HFF-Myc (cell line): ENCODE measurements around the gene FIGN.

Source experiments
- DNase-seq: peaks from one replicate; pipeline ENCODE4 v3.0.0-alpha.2; 2011; ENCODE audit warnings: low read depth; ENCODE audit errors: extremely low read depth
- H3K4me3 ChIP-seq: replicated peaks from 2 replicates; pipeline ENCODE4 v1.5.1; 2011; ENCODE audit warnings: low read depth, mild to moderate bottlenecking, control low read depth, low read length
- TF ChIP-seq, protein P1 (sequence below): IDR thresholded peaks from 2 replicates; pipeline ENCODE4 v1.5.1; 2012; ENCODE audit warnings: mild to moderate bottlenecking, low read depth, low read length, control low read depth; ENCODE audit errors: missing control alignments

FIGN gene

DNA sequence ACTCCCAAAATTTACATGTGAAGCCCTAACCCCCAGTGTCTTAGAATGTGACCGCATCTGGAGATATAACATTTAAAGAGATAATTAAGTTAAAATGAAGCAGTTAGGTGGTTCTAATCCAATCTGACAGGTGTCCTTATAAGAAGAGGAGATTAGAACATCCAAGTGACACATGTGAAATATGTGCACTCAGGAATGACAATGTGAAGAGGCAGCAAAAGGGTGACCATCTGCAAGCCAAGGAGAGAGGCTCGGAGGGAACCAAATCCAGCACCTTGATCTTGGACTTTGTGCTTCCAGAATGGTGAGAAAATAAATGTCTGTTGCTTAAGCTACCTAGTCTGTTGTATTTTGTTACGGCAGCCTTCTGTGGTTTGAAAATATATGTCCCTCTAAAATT lies 165.4 kb downstream of the FIGN start:
- TF ChIP-seq, protein P1, sequence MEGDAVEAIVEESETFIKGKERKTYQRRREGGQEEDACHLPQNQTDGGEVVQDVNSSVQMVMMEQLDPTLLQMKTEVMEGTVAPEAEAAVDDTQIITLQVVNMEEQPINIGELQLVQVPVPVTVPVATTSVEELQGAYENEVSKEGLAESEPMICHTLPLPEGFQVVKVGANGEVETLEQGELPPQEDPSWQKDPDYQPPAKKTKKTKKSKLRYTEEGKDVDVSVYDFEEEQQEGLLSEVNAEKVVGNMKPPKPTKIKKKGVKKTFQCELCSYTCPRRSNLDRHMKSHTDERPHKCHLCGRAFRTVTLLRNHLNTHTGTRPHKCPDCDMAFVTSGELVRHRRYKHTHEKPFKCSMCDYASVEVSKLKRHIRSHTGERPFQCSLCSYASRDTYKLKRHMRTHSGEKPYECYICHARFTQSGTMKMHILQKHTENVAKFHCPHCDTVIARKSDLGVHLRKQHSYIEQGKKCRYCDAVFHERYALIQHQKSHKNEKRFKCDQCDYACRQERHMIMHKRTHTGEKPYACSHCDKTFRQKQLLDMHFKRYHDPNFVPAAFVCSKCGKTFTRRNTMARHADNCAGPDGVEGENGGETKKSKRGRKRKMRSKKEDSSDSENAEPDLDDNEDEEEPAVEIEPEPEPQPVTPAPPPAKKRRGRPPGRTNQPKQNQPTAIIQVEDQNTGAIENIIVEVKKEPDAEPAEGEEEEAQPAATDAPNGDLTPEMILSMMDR, result no peak
- no peak overlapping the region for H3K4me3 ChIP-seq
- no peak for DNase-seq

DNA sequence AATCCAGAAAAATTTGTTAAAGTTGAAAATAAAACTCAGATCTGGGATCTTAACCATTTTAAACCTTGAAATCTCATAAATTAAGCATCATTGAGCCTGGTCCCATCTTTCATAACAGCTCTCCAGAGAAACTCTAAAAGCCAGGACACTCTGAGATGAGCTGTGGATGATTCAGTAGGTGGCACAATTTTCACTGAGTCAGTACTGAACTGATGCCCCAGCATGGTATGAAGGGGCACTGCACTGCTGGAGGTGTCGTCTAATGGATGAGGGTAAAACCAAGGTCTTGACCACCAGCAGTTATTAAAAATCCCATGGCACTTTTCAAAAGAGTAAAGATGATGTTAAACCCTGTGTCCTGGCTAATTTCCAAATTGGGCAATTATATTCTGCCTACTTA lies 170.6 kb downstream of the FIGN start:
- no peak for DNase-seq

DNA sequence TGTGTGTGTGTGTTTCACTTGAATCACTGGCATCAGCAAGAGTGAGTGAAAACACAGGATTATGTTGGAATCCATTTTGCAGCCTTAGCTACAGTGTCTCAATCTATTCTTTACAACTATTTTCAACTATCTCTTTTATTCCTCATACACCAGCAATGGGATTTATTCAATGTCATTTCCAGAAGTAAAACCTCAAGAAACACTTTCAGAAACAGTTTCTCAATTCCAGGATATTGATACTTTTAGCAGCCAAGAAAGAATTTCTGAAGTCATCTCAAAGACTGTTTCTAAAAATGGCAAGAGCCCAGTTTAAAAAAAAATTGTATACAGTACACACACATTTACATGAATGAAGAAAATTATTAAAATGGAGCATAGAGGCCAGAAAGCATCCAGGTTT lies 171.6 kb downstream of the FIGN start:
- no peak overlapping the region for H3K4me3 ChIP-seq
- TF ChIP-seq, protein P1, result no peak
- no peak for DNase-seq

More for the DNA sequence above, 170.6 kb downstream of the FIGN start:
- no peak overlapping the region for H3K4me3 ChIP-seq
- TF ChIP-seq, protein P1, result no peak

DNA sequence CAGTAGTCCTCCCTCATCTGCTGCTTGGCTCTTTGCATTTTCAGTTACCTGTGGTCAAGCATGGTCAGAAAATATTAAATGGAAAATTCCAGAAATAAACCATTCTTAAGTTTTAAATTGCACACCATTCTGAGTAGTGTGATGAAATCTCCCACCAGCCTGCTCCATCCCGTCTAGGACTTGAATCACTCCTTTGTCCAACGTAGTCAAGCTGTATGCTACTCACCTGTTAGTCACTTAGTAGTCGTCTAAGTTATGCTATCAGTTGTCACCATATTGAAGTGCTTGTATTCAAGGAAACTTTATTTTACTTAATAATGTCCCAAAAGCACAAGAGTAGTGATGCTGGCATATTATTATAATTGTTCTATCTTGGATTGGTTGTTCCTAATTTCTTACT lies 172.5 kb downstream of the FIGN start:
- no peak overlapping the region for H3K4me3 ChIP-seq
- no peak for DNase-seq
- TF ChIP-seq, protein P1, result no peak

DNA sequence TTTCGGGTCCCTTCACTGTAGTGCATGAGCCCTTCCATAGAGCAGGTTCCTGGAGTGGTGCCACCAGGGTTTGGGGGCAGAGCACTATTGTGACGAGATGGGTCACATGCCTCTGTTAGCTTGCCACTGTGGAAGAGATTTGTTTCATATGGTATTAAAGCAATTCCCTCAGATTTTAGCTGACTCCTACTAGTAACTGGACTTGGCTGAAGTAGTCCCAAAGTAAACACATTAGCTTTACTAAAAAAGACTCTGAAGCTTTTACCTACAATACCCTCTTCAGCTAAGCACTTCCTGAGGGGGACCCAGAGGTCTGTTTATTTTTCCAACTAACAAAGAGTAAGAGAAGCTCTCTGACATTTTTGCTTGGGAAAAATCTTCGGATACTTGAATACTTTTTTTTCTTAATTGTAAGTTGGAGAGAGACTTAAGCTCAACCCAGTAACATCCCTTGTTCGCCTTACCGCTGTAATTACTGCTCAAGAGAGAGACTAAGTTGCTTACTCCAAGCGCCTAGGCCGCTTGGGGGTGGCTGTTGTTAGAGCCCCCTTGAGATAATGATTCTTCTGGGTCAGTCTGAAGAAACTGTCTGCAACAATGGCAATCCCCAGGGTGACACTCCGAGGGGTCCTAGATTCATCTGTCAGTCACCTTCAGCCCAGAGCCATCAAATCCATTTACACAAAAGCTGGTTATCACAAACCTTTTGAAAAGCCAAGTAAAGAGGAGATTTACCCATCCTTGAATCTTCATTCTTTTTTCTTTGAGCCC lies 177.4 kb downstream of the FIGN start:
- no peak overlapping the region for H3K4me3 ChIP-seq
- TF ChIP-seq, protein P1, result no peak
- no peak for DNase-seq

DNA sequence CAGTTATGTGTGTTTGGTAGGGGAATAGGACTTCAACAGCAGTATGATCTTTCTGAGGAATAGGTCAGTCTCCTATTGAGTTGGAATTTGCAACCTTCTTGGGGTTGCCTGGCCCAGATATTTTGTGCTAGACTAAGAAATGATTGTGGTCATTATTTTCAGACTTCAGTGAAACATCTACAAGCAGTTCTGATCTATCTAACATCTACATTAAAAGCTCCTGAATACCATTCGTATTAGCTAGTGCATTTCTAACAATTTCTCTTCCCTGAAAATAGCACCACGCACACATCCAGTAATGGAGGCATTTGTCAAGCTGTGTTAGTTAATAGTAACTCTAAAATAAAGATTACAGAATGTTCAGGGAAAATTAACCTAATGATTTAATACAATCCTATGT lies 179.3 kb downstream of the FIGN start:
- no peak for DNase-seq
- H3K4me3 ChIP-seq, result no peak overlapping the region
- TF ChIP-seq, protein P1, result no peak

DNA sequence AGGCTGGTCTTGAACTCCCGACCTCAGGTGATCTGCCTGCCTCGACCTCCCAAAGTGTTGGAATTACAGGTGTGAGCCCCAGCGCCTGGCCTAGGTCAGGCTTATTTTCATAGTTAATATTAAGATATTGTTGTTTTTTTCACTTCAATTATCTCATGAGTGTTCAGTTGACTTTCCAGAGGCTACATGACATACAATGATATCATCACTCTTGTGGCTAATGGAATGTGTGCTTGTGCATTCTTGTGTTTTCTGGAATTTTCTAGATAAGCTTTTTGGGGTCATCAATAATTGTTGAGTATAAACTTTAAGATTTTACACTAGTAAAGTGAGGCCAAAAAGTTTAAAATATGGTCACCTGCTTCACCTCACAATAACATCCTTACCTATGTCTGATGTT lies 180.9 kb downstream of the FIGN start:
- TF ChIP-seq, protein P1, result no peak
- DNase-seq, result no peak
- H3K4me3 ChIP-seq, result no peak overlapping the region
